OCI-LY3 (cell line): ENCODE results near the gene RNF175.

Experiments used
- EZH2phosphoT487 ChIP-seq: fragments of 200-600 bp; shearing (Covaris generic); IDR thresholded peaks from 2 replicates; pipeline ENCODE4 v1.6.1; 2018; ENCODE audit warnings: antibody characterized with exemption, mixed run types, low read depth
- TF ChIP-seq, protein P1 (sequence below): fragments of 200-600, 300-600 bp; sonication (generic); IDR thresholded peaks from 2 replicates; pipeline ENCODE4 v1.5.1; 2014; ENCODE audit warnings: antibody characterized with exemption, low read length, low read depth

DNA sequence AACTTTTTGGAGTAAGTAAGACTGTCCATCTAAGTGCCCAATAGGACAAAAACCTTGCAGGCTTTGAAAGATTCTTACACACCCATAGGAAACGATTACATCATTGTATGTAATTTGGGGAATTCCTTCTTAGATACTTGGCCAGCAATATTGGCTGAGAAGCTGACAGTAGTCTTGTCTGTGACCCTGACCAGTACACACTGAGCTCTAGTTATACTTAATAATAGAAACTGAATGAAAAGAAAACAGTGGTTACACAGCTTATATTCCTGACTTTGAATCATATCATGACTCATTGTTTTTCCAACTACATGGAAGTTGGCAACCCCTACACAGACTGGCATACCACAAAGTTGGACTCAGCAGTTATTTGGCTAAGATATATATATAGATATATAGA is 82.8 kb downstream of the RNF175 start:
- TF ChIP-seq, protein P1, sequence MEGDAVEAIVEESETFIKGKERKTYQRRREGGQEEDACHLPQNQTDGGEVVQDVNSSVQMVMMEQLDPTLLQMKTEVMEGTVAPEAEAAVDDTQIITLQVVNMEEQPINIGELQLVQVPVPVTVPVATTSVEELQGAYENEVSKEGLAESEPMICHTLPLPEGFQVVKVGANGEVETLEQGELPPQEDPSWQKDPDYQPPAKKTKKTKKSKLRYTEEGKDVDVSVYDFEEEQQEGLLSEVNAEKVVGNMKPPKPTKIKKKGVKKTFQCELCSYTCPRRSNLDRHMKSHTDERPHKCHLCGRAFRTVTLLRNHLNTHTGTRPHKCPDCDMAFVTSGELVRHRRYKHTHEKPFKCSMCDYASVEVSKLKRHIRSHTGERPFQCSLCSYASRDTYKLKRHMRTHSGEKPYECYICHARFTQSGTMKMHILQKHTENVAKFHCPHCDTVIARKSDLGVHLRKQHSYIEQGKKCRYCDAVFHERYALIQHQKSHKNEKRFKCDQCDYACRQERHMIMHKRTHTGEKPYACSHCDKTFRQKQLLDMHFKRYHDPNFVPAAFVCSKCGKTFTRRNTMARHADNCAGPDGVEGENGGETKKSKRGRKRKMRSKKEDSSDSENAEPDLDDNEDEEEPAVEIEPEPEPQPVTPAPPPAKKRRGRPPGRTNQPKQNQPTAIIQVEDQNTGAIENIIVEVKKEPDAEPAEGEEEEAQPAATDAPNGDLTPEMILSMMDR, result no peak
- TF ChIP-seq EZH2phosphoT487, result no peak
